Measurements from ENCODE around the gene DRGX.

The DRGX gene

GRCh38 chr10:49395741-49396665, at the start of gene DRGX:
Gene DRGX, minus strand, starts transcription at chr10:49396089. Its CDS starts 649 bp downstream, at chr10:49395440.
- TF ChIP-seq GATA3 (IDR thresholded peaks at IDR 0.05; ENCODE audit: low read depth, low read length) (no peak), GATA2 (IDR thresholded peaks at IDR 0.05; ENCODE audit: low read depth, low read length) (no peak)

DNA sequence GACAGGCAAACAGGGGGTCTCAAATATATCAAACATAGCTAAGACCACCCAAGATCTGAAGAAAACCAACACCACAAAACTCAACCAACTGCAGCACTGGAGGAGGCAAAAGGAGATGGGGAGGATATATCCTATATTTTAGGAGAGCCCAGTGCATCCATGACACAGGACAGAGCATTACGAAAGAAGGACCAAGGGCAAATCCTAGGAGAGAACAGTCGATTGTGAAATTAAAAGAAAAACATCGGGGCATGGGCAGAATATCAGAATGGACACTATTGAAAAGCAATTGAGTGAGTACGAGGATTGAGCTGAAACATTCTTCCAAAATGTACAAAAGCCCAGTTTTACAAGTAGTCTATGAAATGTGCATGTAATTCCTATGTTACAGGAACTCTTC, 48.5 kb upstream of the DRGX start:
- no peak for TF ChIP-seq GATA3 (IDR thresholded peaks at IDR 0.05; ENCODE audit: low read depth, low read length)
- TF ChIP-seq GATA2 (IDR thresholded peaks at IDR 0.05; ENCODE audit: low read depth, low read length): no peak

DNA sequence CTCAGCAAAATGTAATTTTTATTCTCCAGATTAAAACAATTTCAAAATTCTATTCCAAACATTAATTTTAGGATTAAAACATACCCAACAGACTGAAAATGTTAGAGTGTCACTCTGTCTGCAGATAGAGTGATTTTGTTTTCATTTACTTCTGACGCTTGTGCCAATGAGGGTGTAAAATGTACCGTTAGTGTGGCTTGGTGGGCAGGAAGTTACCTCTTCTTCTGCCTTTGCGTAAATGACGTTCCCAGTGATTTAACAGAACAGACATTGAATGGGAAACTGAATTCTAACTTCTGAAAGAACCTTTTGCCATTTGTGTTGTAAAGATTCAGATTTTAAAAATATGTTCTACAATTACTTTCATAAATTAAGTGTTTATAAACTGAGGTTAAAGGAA, 47.0 kb upstream of the DRGX start:
- no peak for TF ChIP-seq GATA2 (IDR thresholded peaks at IDR 0.05; ENCODE audit: low read depth, low read length)
- no peak for TF ChIP-seq GATA3 (IDR thresholded peaks at IDR 0.05; ENCODE audit: low read depth, low read length)

DNA sequence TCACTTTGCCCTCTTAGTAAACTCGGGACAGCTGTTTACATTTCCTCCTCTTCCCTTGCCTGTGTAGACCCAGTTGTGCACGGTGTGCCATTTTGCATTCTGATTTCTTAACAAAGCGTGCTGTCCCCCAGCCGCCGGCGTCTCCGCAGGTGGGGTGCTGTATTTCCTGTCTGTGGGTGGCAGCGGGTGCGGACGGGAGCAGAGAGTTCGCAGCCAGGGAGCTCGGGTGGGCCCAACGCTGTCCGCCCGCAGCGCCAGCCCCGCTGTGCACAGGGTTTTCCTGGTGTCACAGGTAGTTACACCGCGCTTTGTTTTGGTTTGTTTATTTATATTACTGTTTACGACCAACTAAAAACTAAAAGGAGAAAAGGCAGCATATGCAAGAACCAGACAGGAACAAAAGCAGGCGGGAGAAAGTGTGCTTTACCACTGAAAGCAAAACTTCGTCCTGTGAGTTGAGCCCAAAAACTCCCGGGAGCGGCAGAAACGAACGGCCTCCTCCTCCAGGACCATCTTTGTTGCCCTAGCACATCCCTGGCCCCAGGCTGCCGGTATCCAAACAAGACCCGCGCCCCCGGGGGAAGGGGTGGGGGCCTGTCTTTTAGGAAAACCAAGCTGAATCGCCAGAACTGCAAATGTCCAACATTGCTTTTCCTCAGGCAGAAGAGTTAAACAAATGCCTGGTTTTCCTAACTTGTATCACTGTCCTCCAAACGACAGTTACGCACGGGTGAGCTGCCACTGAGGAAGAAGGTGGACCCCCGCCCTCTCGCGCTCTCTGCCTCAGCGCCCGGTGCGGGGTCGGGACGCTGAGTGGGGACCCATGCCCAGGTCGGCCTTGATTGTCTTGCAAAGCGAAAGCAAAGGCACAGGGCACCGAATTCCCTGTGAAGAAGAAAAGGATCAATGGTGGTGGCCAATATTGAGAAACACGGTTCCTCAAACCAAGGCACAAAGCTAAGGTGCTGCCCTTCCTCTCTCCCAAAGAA, 45.9 kb upstream of the DRGX start:
- no peak for TF ChIP-seq GATA3 (IDR thresholded peaks at IDR 0.05; ENCODE audit: low read depth, low read length)
- no peak for TF ChIP-seq GATA2 (IDR thresholded peaks at IDR 0.05; ENCODE audit: low read depth, low read length)

- TF ChIP-seq GATA3 (IDR thresholded peaks at IDR 0.05; ENCODE audit: low read depth, low read length): no peak
- TF ChIP-seq GATA2 (IDR thresholded peaks at IDR 0.05; ENCODE audit: low read depth, low read length): no peak
Measured at GRCh38 chr10:49435225-49435624, 39.3 kb upstream of the DRGX start.

DNA sequence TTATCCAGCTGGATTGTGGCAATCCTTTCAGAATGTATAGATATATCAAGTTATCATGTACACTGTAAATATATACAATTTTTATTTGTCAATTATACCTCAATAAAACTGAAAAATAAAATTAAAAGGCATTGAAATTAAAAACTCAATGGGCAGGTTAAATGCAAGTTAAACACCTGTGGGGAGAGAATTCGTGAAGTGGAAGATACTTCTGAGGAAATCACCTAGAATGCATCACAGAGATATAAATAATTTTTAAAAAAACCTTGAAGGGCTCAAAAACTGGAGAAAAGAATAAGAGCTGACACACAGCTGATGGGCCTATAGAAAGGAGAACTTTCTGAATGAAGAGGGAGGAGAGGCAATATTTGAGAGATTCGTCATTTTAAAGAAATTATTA, 37.2 kb upstream of the DRGX start:
- TF ChIP-seq GATA3 (IDR thresholded peaks at IDR 0.05; ENCODE audit: low read depth, low read length) (no peak), GATA2 (IDR thresholded peaks at IDR 0.05; ENCODE audit: low read depth, low read length) (no peak)

DNA sequence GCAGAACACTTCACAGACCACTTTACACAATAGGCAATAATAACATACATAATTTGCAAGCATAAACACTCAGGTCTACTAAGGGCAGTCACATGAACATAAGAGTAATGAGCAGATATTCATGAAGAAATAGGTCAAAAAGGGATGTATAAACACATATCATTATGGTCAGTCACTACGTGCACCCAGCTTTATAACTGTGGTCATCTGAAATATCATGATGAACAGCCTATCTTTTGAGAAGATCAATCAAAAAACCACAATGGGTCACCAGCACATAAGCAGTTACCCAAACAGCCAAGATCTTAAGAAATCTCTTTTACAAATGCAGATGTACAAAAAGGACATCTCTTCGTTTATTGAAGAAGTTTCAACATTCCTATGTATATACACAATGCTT, 35.5 kb upstream of the DRGX start:
- TF ChIP-seq GATA2 (IDR thresholded peaks at IDR 0.05; ENCODE audit: low read depth, low read length) (no peak), GATA3 (IDR thresholded peaks at IDR 0.05; ENCODE audit: low read depth, low read length) (no peak)

DNA sequence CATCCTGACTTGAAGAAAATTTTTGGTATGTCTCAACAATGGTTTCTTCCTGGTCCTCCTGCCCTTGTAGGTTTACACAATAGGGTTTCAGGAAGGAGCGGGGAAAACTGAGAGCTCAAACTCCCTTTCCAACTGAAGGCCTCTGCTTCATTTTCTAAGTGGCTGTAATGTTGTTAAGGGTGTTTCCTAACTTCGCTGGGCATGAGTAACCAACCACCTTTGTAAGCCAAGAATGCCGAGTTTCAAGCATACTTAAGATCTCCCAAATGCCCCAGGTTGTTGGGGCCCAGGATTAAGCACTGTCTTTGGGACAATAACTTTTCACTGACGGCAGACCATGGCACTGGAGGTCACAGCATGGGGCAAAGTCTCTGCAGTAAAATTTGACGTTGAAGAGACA, 33.6 kb upstream of the DRGX start:
- TF ChIP-seq GATA3 (IDR thresholded peaks at IDR 0.05; ENCODE audit: low read depth, low read length) (no peak), GATA2 (IDR thresholded peaks at IDR 0.05; ENCODE audit: low read depth, low read length) (no peak)

- TF ChIP-seq GATA2 (IDR thresholded peaks at IDR 0.05; ENCODE audit: low read depth, low read length) (no peak), GATA3 (IDR thresholded peaks at IDR 0.05; ENCODE audit: low read depth, low read length) (no peak)
Measured at GRCh38 chr10:49426490-49427360, 30.8 kb upstream of the DRGX start.

DNA sequence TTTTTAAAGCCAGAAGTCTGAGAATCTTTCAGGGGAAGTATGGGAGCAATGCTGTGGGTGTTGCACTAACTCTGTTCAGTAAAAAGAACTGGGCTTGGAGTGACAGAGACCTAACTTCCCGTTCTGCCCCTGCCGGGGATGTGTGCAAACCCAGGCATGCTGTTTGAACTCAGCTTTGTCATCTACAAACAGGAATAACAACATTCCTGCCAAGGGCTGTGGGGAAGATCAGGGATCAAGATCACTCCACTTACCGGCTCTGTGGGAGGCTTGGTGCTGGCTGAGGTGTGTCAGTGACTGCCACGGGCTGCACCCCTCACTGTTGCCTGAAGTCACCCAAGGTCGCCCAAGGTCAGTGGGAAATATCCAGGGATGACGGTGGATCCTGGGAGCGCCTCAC, 23.1 kb upstream of the DRGX start:
- no peak for TF ChIP-seq GATA2 (IDR thresholded peaks at IDR 0.05; ENCODE audit: low read depth, low read length)
- TF ChIP-seq GATA3 (IDR thresholded peaks at IDR 0.05; ENCODE audit: low read depth, low read length): no peak

GRCh38 chr10:49418328-49418727, 22.4 kb upstream of the DRGX start:
- TF ChIP-seq GATA2 (IDR thresholded peaks at IDR 0.05; ENCODE audit: low read depth, low read length) (no peak), GATA3 (IDR thresholded peaks at IDR 0.05; ENCODE audit: low read depth, low read length) (no peak)

DNA sequence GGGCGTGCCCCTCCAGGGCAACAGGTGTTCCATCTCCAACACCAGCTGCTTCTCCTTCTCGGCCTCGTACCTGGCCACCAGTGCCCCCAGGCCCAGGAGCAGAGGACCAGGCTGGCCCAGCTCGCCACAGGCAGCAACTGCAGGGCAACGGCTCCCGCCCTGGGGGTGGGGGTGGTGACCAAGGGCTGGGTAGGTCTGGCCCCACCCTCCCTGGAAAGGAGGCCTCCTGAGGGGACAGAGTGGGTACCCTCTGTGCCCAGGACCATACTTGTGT, 22.1 kb upstream of the DRGX start:
- no peak for TF ChIP-seq GATA3 (IDR thresholded peaks at IDR 0.05; ENCODE audit: low read depth, low read length)
- no peak for TF ChIP-seq GATA2 (IDR thresholded peaks at IDR 0.05; ENCODE audit: low read depth, low read length)

- TF ChIP-seq GATA3 (IDR thresholded peaks at IDR 0.05; ENCODE audit: low read depth, low read length) (no peak), GATA2 (IDR thresholded peaks at IDR 0.05; ENCODE audit: low read depth, low read length) (no peak)
Measured at GRCh38 chr10:49417311-49418052, 21.6 kb upstream of the DRGX start.

Data from SH-SY5Y (cell line).